K562 (cell line): ENCODE results near the gene RGS17. TPM values are rescaled to one million over a fixed set of nuclear protein-coding genes. Genes with fewer than 3 reads are reported as not detected.

Source experiments
- ATAC-seq: fragments of 200-7000 bp; cut with Tn5 transposase; 3 replicates; pipeline ENCODE4 v1.9.1; 2020; ENCODE audit warnings: moderate library complexity
- BruUV-seq: library from RNA; stranded (reverse); fragments of 400-500 nt; replicated peaks from 2 replicates; lab custom pipeline; 2021; lab: Mats Ljungman, UMichigan
- CTCF ChIA-PET: fragments of 300-600 bp; formaldehyde crosslinking; extraction: SDS; loops from one replicate; lab custom pipeline; 2021; ENCODE audit warnings: low intra/inter-chr PET ratio; lab: Yijun Ruan, JAX
- POLR2A ChIA-PET: fragments of 300-600, 350-650 bp; sonication (Branson Sonifier 250); formaldehyde crosslinking; extraction: SDS; loops from one replicate; lab custom pipeline; 2021; ENCODE audit warnings: antibody characterized with exemption, inconsistent platforms; lab: Yijun Ruan, JAX
- DNase-seq, 4 experiments: peaks; one replicate each; pipeline versions ENCODE4 v3.0.0 to v3.0.0-alpha.2; 2011 to 2018; ENCODE audit warnings: low spot score in 3 of 4, mixed read lengths in 3 of 4; ENCODE audit errors: extremely low read depth in 1 of 4
- FAIRE-seq: peaks from 2 replicates; lab custom pipeline; 2011; peaks lifted over from hg19 to GRCh38; lab: Jason Lieb, UNC
- H2AFZ ChIP-seq: 2 replicates; pipeline ENCODE4 v1.6.0; 2011; ENCODE audit warnings: low read depth, low read length, control low read depth, inconsistent platforms
- H3K27ac ChIP-seq: fragments of 200-600 bp; 3 replicates; pipeline ENCODE4 v1.8.0; 2011; ENCODE audit warnings: low read depth, mild to moderate bottlenecking, control low read depth, inconsistent platforms, low read length, moderate library complexity, mixed read lengths; ENCODE audit errors: extremely low read depth
- H3K27me3 ChIP-seq, 2 experiments: fragments of 300-600 bp in 1 of 2; 2 replicates in 1 of 2; 3 replicates in 1 of 2; pipeline versions ENCODE4 v1.6.0 to v1.8.0; 2011; ENCODE audit warnings: inconsistent platforms in 2 of 2, low read length in 2 of 2, mild to moderate bottlenecking in 1 of 2, mixed read lengths in 1 of 2, moderate library complexity in 1 of 2; ENCODE audit not compliant: control insufficient read depth in 2 of 2, insufficient read depth in 2 of 2
- H3K36me3 ChIP-seq: fragments of 300-600 bp; 3 replicates; pipeline ENCODE4 v1.8.0; 2011; ENCODE audit warnings: mild to moderate bottlenecking, low read length, inconsistent platforms; ENCODE audit not compliant: control insufficient read depth, insufficient read depth
- H3K4me1 ChIP-seq, 2 experiments: fragments of 200-600 bp in 1 of 2; replicated peaks in 1 of 2; 2 replicates in 1 of 2; 3 replicates in 1 of 2; pipeline versions ENCODE4 v1.5.1 to v1.8.0; 2011; ENCODE audit warnings: inconsistent platforms in 2 of 2, low read length in 2 of 2, mild to moderate bottlenecking in 1 of 2, mixed read lengths in 1 of 2, moderate library complexity in 1 of 2; ENCODE audit not compliant: control insufficient read depth in 2 of 2, insufficient read depth in 2 of 2
- H3K4me2 ChIP-seq: 2 replicates; pipeline ENCODE4 v1.6.1; 2011; ENCODE audit warnings: low read length, control low read depth, inconsistent platforms, mixed read lengths; ENCODE audit not compliant: insufficient read depth
- H3K4me3 ChIP-seq: fragments of 200-600 bp; sonication (generic), shearing (Covaris generic); 2 replicates; pipeline ENCODE4 v1.5.1; 2016; ENCODE audit warnings: control low read depth, inconsistent platforms
- H3K79me2 ChIP-seq: fragments of 200-600 bp; 3 replicates; pipeline ENCODE4 v1.8.0; 2011; ENCODE audit warnings: low read length, inconsistent platforms; ENCODE audit not compliant: control insufficient read depth, insufficient read depth
- H3K9ac ChIP-seq, 2 experiments: 2 replicates each; pipeline versions ENCODE4 v1.6.0 to v1.6.1; 2011; ENCODE audit warnings: low read depth in 2 of 2, low read length in 2 of 2, control low read depth in 1 of 2, inconsistent platforms in 1 of 2, mild to moderate bottlenecking in 1 of 2, mixed read lengths in 1 of 2; ENCODE audit not compliant: insufficient read depth in 1 of 2
- H3K9me1 ChIP-seq: one replicate; pipeline ENCODE4 v1.6.0; 2011; ENCODE audit warnings: inconsistent platforms, mild to moderate bottlenecking, low read length, moderate library complexity; ENCODE audit not compliant: control insufficient read depth, insufficient read depth
- H3K9me3 ChIP-seq: replicated peaks from 2 replicates; pipeline ENCODE4 v1.5.1; 2011; ENCODE audit warnings: low read depth, low read length, inconsistent platforms; ENCODE audit not compliant: control insufficient read depth, insufficient read depth
- H4K20me1 ChIP-seq: replicated peaks from 2 replicates; pipeline ENCODE4 v1.6.1; 2011; ENCODE audit warnings: low read length, inconsistent platforms, mixed read lengths; ENCODE audit not compliant: control insufficient read depth, insufficient read depth
- CC2D1A ChIP-seq: fragments of 450-650 bp; IDR thresholded peaks from 2 replicates; pipeline ENCODE4 v1.6.1; 2017; ENCODE audit warnings: mild to moderate bottlenecking
- KAT2B ChIP-seq: IDR thresholded peaks from one replicate; pipeline ENCODE4 v1.6.1; 2012; ENCODE audit warnings: low read depth, mild to moderate bottlenecking, control low read depth, inconsistent platforms, low read length, moderate library complexity
- STAG1 ChIP-seq: sonication (generic); formaldehyde crosslinking; IDR thresholded peaks from 2 replicates; pipeline ENCODE4 v1.5.0; 2020; ENCODE audit warnings: missing genetic modification reagents, borderline replicate concordance
- ZBED1 ChIP-seq: IDR thresholded peaks from 2 replicates; pipeline ENCODE4 v1.6.1; 2014
- ZBTB1 ChIP-seq: sonication (generic); formaldehyde crosslinking; IDR thresholded peaks from 2 replicates; pipeline ENCODE4 v1.8.1; 2023; ENCODE audit warnings: missing genetic modification reagents, low read depth, mild to moderate bottlenecking, borderline replicate concordance
- WGBS: fragments of 100-300 bp; shearing (Covaris generic); methylation state at CpG from one replicate; pipeline ENCODE4 v1.1.6; 2016; ENCODE audit warnings: low coverage, mixed read lengths; ENCODE audit not compliant: insufficient coverage; ENCODE audit errors: missing lambda C conversion rate; 5-methylcytosine and 5-hydroxymethylcytosine counted together
- in situ Hi-C: fragments of 300-500 bp; cut with MboI; formaldehyde crosslinking; loops from 4 replicates; pipeline ENCODE4 v1.15.0; 2018; ENCODE audit warnings: inconsistent platforms, mixed read lengths
- intact Hi-C: fragments of 100-400 bp; cut with micrococcal nuclease; formaldehyde crosslinking; loops from 2 replicates; pipeline ENCODE4 v1.14.2; 2022
- polyA plus RNA-seq, 8 experiments: library from polyadenylated mRNA; depleted of rRNA in 4 of 8; stranded (reverse) in 5 of 8; unstranded in 3 of 8; fragments of >200 nt; fragmentation: Nextera tagmentation in 2 of 8; fragmentation: Illumina TruSeq in 1 of 8; extraction: Ambion mirVana in 2 of 8; extraction: Trizol in 1 of 8; gene quantifications; 2 replicates each; pipeline versions ENCODE4 v1.2.1 to v1.2.3, GENCODE V29; 2011 to 2014; ENCODE audit warnings: inconsistent platforms in 1 of 8, missing spikeins in 1 of 8
- total RNA-seq, 7 experiments: library from RNA; depleted of rRNA in 6 of 7; stranded (reverse); fragments of >200 nt in 6 of 7; fragmentation: Illumina TruSeq in 2 of 7; extraction: Trizol in 2 of 7; gene quantifications; 2 replicates each; pipeline versions ENCODE4 v1.2.1 to v1.2.3, GENCODE V29; 2011 to 2021; ENCODE audit warnings: low replicate concordance in 1 of 7
- TF ChIP-seq, protein P1 (sequence below), 2 experiments: fragments of 450-650 bp; IDR thresholded peaks; 2 replicates each; pipeline ENCODE4 v1.6.1; 2016

Gene RGS17
- total and polyA plus RNA-seq, 9 of the 15 experiments (the other 6 are each of a cell fraction or from before 2014, with no cell fraction given) = 0.01 to 0.14 (median 0.08) TPM; not detected in 6

GRCh38 chr6:153051801-153052200, 79.3 kb downstream of the RGS17 start (continued):
- TF ChIP-seq, protein P1, sequence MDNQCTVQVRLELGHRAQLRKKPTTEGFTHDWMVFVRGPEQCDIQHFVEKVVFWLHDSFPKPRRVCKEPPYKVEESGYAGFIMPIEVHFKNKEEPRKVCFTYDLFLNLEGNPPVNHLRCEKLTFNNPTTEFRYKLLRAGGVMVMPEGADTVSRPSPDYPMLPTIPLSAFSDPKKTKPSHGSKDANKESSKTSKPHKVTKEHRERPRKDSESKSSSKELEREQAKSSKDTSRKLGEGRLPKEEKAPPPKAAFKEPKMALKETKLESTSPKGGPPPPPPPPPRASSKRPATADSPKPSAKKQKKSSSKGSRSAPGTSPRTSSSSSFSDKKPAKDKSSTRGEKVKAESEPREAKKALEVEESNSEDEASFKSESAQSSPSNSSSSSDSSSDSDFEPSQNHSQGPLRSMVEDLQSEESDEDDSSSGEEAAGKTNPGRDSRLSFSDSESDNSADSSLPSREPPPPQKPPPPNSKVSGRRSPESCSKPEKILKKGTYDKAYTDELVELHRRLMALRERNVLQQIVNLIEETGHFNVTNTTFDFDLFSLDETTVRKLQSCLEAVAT (IDR thresholded peaks at IDR 0.05) = no peak
- TF ChIP-seq KAT2B = no peak
- TF ChIP-seq ZBED1 = no peak

GRCh38 chr6:153048631-153049030, 82.5 kb downstream of the RGS17 start:
- in situ Hi-C loops = no loop called here
- Histone ChIP-seq H3K9ac (no peak overlapping the region), H3K4me2 (no peak overlapping the region)
- no TSS peak for BruUV-seq
- WGBS = 0% methylated on average over 3 of the region's 3 CpGs
- ATAC-seq = no peak
- TF ChIP-seq ZBTB1 (CRISPR knock-in tag) (no peak), CC2D1A (no peak), STAG1 (CRISPR knock-in tag) (no peak)
- TF ChIP-seq, all 486 proteins: peak for 0
- FAIRE-seq (no peak), DNase-seq (no peak)
- POLR2A ChIA-PET = no interaction called here
- intact Hi-C loops = no loop called here
- no peaks in the 10 kb centered on the region for H3K9me3 ChIP-seq
- no peak overlapping the region for H3K4me3 ChIP-seq
- H3K27me3 ChIP-seq = no peaks in the 10 kb centered on the region
- no peaks in the 10 kb centered on the region for H3K9me1 ChIP-seq
- H3K27ac ChIP-seq = no peak overlapping the region
- no peak overlapping the region for H2AFZ ChIP-seq
- no peaks in the 10 kb centered on the region for H3K4me1 ChIP-seq
- H3K36me3 ChIP-seq = no peaks in the 10 kb centered on the region
- CTCF ChIA-PET = no interaction called here
- no peaks in the 10 kb centered on the region for H3K79me2 ChIP-seq
- no peaks in the 10 kb centered on the region for H4K20me1 ChIP-seq
